GM12801 (cell line): ENCODE results near the gene TDRKH.

Experiments used
- CTCF ChIP-seq: IDR thresholded peaks from one replicate; pipeline ENCODE4 v1.5.1; 2011; ENCODE audit warnings: control low read depth; ENCODE audit not compliant: insufficient read length; ENCODE audit errors: extremely low read depth

Gene TDRKH

GRCh38 chr1:151835596-151835995 lies 45.3 kb upstream of the TDRKH start:
- TF ChIP-seq CTCF = no peak

GRCh38 chr1:151834239-151834638 lies 43.9 kb upstream of the TDRKH start:
- no peak for TF ChIP-seq CTCF

DNA sequence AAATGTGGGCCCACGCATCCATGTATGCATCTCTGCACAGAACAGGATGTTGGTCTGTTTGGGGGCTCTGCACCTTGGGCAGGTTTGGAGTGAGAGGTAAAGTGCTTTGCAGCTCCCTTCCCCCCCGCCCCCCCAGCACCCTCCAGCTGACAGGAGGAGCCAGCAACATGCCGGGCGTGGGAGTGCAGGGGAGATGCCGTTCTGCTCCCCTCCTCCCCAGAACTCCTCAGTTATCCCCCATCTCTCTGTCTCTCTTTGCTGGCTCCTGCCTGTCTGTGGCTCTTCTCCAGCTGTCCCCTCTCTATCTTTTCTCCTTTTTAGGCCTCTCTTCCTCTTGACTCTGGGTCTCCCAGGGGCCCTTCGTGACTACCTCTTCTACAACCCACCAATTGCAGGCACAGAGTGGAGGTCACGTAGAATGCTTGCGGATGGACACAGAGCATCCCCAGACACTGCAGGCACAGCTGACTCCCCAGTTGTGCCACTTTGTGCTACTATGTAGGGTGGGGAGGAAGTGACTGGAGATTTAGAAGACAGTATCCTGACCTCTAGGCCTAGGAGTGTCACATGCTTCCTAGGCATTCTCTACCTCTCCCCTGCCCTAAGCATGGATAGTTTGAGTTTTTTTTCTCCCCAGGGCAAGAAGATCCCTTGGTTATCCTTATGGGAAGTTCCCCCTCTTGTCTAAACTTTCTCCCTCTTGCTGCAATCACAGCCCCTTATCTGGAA lies 43.0 kb upstream of the TDRKH start:
- no peak for TF ChIP-seq CTCF

DNA sequence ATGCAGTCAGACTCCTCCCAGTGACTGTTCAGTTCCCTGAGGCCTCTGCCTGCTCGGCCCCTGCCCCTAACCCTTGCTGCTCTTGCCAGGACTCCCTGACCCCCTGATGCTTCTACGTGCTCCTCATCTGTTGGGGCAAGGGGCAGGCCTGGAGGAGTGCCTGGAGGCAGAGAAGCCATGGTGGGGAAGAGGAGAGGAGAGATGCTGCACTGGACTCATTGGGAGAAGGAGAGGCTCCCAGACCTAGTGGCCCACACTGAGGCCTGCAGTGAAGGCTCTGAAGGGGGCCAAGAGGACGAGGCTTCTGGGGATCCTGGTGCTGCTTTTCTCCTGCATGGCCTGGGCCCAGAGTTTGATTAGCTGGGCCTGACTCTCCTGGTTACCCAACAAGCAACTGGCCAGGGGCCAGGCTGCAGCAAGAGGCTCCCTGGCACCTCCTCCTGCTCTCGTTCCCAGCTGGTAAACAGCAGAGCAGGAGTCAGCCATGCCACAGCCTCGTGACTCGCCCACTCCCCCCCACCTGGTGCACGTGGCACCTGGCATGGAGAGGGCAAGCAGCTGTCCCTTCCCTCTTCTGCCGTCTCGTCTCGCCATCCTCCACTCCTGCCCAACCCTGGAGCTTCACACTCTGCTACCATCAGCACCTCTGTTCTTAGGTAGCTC lies 42.1 kb upstream of the TDRKH start:
- no peak for TF ChIP-seq CTCF

DNA sequence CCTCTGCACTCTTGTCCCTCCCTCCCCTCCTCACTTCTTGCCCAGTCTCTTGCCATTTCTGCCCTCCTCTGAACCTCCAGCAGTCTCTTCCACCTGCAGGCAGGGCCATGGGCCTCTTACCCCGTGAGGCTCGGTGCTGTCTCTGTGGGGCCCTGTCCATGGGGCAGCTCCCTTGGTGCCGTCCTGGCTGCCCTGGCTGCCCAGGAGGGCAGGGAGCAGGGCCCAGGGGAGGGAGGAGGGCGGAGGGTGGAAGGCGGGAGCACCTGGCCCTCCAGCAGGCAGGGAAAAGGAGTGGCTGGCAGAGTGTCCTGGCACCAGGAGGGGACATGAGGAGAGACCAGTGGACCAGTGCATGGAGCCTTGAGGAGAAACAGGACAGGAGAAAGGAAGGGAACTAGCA lies 41.3 kb upstream of the TDRKH start, which contains the start of gene RORC:
Gene RORC (minus strand): TSS at position 198 of the 400 bp plus-strand sequence. CDS start 38 bp downstream, at position 160.
- TF ChIP-seq CTCF = no peak

- TF ChIP-seq CTCF = no peak
These were observed 40.9 kb upstream of the TDRKH start for GRCh38 chr1:151831256-151831591.

DNA sequence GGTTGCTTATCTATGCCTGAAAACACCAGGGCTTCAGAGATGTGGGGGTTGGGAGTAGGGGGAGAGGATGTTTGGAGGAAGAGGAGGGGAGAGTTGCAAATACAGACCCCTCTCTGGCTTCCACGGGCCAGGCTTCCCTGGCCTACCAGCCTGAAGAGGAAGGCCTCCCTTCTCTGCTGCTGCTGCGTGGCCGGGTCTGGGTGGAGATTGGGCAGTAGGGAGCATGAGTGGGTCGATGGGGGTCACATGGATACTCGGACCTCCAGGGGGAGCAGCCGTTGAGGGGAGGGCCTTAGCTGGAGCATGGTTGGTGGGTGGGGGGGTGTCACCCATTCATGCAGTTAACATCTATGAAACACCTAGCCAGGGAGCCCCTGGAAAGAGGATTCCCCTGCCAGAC lies 39.8 kb upstream of the TDRKH start:
- no peak for TF ChIP-seq CTCF
